Stimulated activated CD8-positive, alpha-beta memory T cell treated with anti-CD3 and anti-CD28 coated beads, Interleukin-2, amount 100 ng/mL, for 1 hour (primary cell): ENCODE results near the gene PARD6B.
"Not testable (repeated sequence)": the region's sequence is repeated elsewhere in the genome, so short reads cannot be mapped to it uniquely, and the experiment has no call there.

Experiments used
- DNase-seq, 2 donors: peaks; one replicate each; pipeline ENCODE4 v3.0.0-alpha.2; 2020; ENCODE audit warnings: low read depth in 2 of 2

Gene PARD6B

GRCh38 chr20:50799890-50800550 lies 68.6 kb downstream of the PARD6B start:
- DNase-seq, result no peak

- not testable (repeated sequence) for DNase-seq
Measured at GRCh38 chr20:50800986-50801746, 69.8 kb downstream of the PARD6B start.

- no peak for DNase-seq
Measured at GRCh38 chr20:50801747-50802125, 70.4 kb downstream of the PARD6B start.

GRCh38 chr20:50802289-50802688 lies 70.9 kb downstream of the PARD6B start:
- DNase-seq, result no peak

GRCh38 chr20:50804437-50805348 lies 73.3 kb downstream of the PARD6B start:
- no peak for DNase-seq

- no peak for DNase-seq
Measured at GRCh38 chr20:50805349-50805684, 73.9 kb downstream of the PARD6B start.

- DNase-seq, result no peak
Measured at GRCh38 chr20:50806126-50806768, 74.9 kb downstream of the PARD6B start.
